HG02798 (cell line): ENCODE results near the gene NINJ1.

Experiments
- ATAC-seq: cut with Tn5 transposase; IDR thresholded peaks from one replicate; pipeline ENCODE4 v1.9.1; 2021; ENCODE audit warnings: mild to moderate bottlenecking; ENCODE audit not compliant: unreplicated experiment, poor library complexity

The NINJ1 gene, protein sequence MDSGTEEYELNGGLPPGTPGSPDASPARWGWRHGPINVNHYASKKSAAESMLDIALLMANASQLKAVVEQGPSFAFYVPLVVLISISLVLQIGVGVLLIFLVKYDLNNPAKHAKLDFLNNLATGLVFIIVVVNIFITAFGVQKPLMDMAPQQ

DNA sequence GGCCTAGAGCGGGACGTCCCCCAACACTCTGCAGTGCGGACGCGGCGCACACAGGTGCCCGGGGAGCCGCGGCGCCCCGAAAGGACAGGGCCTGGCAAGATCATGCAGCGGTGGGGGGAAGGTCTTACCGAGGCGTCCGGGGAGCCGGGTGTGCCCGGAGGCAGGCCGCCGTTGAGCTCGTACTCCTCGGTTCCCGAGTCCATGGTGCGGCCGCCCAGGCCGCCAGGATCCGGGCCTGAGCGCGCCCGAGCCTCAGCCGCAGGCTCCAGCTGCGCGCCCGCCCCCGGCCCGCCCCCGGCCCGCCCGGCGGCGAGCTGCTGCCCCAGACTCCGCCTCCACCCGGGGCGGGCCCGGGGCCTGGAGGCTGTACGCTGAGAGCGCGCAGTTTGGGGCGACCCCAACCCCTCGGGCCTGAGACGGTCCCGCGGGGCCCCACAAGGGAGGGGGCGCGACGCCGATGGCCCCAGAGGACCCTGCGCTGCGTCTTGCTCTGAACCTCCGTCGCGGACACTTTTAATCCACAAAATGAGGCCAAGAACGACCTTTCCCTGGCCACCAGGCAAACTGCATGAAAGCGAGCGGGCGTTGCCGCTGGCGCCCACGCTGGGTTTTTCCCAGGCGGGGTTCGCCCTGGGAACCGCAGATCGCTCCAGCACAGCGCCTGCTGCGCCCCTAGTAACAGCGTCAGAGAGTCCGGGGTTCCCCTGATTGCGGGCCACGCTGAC is at the start of gene NINJ1:
Gene NINJ1 (minus strand): TSS at position 237 of the 725 bp plus-strand sequence. CDS start 34 bp downstream, at position 203.
- peak; percentile 79 for ATAC-seq

DNA sequence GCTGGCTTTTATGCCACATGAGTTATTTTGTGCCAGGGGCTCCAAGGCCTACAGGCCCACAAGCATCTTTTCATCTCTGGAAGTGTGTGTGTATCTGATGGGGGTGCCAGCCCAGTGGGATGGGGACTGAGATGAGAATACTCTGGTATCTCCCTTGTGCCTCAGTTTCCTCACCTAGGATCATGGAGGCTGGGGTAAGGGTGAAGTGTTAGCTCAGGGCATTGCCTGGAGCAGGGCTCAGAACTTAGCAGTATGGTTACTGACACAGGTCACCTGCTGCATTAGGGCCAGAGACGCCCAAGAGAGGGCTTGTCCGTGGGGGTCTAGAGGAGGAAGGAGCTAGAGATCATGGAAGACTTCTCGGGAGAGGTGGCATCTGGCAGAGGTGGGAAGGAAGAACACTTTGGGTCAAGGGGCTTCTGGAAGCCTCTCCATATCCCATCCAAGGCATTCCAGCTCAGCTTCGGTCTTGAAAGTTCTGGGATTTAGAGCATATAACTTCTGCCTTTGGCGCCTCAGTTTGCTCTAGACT is 49.1 kb upstream of the NINJ1 start:
- no peak for ATAC-seq

DNA sequence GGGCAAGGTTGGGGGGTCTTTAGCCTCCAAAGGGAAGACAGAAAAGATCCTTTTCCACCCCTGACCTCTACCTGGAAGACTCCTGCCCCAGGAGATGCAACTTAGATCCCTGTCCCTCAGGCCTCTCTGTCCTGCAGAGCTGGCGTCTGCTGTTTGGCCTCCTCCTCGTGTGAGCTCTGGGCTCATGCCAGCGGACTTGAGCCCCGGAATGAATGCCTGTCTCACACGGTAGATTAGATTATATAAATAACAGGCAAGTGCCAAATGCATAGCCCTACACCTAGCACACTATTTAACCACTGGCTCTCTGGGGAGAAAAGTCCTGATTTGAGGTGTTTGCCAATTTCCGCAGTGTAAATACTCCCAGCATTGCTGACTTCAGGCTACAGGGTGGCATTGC is 48.5 kb upstream of the NINJ1 start:
- no peak for ATAC-seq

DNA sequence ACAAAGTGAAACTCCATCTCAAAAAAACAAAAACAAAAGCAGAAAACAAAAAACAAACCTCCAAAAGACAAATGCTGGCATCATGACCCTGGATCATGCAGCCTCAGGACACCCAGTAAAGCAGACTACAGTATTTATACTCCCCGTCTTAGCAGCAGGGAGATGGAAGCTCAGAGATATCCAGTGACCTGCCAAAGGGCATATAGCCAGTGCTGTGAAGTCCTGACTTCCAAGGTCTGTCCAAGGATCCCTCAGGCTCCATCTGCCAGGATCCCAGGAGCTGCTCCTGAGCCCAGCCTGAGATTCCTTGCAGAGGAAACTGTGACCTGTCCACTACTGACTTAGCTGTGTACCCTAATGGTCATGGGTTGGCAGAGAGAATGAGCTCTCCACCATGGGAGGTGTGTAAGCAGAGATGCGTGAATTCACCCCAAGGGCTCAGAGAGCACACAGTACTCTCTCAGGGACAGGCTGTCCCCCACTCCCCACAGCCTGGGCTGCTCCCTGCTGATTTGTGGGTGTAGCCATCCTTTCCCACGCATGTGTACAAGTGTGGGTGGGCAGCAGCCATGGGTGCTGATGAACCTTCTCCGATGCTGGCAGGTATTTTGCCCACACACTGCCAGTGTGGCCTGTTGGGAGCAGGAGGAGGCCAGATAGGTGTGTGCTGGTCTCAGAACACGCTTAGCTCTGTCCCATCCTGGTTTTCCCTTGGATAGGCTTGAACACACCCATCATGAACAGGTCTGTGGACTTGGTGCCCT is 47.8 kb upstream of the NINJ1 start:
- ATAC-seq: no peak

DNA sequence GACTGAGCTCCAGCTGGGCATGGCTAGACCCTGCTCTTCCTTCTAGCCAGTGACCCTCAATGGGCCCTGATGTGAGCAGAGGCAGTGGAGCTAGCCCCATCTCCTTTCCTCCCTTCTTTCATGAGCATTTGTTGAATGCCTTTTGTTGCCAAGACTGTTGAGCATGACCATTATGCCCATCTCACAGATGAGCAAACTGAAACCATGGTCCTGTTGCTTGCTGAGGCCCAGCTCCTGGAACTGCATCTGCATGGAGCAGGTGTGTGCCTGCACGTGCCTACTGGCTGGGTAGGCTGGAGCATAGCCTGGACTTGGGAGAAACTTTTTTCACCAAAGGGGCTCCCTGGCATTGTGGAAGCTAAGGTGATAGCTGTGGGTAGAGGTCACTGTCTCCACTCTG is 46.9 kb upstream of the NINJ1 start:
- ATAC-seq: no peak

DNA sequence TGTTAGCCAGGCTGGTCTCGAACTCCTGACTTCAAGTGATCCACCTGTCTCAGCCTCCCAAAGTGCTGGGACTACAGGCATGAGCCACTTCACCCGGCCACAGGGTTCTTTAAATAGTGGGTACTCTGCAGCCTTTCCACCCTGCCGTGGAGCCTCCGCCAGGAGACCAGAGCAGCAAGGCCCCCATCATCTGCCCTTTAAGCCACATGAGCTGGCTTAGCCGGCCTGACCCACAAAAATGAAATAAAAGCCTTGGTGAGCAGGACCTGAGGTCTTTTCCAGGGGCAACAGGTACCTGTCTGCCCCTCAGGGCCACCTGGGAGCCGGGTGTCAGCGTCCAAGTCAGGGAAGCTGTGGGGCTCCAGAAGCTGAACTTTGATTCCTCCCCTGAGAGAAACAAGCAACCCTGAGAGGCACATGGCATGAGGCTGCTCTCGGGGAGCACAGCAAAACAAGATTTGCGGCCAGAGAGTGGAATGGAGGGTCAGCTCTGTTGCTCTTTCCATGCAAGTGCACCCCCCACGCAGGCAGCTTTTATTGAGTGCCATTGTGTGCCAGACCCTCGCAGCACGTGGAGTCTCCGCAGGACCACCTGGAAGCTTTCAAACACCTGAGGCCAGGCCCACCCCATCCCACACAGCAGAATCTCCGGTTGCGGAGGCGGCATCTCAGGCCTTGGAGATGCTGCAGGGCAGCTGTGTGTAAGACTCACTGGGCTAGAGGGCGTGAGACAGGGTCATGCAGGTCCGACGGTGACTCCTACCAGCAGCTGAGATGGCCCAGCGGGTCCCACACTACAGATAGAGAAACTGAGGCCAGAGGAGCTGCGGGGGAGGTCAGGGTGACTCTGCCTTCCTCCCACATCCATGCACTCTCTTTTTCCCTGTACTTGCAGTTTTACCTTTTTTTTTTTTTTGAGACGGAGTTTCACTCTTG is 45.1 kb upstream of the NINJ1 start:
- no peak for ATAC-seq

DNA sequence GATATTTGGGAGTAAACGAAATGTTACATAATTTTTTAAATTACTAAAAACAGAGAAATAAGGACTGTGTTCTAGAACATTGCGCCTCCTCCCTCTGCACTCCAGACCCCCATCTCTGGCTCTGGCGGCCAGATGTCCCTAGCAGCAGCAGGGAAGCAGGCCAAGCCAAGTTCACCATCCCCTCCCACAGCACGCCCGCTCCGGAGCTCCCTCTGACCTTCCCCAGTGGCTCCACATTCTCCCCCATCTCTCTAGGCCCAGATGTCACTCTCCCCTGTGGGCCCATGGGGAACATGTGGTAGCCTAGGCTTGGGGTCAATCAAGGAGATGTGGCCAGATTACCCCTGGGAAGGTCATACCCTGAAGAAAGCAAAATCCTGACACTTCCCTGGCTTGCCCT is 43.6 kb upstream of the NINJ1 start:
- no peak for ATAC-seq

DNA sequence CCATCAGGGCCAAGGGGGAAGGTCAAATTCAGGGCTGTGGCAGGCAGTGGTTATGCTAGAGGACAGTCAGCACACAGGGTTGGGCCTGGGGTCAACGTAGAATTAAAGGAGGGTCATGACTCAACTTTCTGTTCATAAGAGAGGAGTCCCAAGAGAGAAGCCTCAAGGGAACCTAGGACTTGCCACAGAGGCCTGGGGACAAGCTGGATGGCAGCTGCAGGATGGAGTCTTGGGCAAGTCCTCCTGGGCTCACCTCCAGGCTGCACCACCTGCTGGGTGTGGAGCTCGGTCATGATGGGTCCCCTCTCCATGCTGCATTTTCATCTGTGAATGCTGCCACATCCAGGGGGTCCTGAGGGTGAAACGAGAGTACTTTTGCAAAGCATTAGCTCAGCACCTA is 40.9 kb upstream of the NINJ1 start:
- ATAC-seq: no peak

DNA sequence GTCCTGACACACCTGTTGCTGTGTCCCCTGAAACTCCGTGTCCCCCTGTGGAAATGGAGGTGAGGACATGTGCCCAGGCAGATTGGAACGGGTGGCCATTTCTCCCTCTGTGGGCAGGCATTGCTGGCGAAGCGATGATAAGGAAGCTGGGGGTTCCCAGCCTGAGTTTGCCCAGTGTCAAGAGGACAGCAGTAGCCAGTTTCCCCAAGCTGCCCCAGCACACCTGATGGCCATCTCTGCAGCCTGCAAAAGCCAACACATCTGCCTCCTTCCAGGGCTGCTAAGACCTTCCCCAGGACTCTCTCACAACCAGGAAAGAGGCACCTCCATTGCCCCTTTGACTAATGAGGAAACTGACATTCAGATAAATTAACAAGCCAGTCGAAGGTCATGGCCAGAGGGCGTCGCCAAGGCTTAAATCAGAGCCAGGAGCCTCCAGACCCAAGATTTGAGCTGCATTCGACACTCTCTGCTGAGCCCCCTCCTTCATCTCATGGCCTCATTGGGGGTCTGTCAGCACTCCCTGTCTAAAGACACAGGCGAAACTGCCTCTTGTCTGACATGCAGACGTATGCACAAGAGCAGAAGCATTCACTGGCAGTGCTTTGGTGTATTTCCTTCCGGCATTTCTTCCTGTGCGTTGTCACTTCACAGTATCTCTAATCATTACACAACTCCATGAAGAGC is 39.5 kb upstream of the NINJ1 start:
- ATAC-seq: no peak

DNA sequence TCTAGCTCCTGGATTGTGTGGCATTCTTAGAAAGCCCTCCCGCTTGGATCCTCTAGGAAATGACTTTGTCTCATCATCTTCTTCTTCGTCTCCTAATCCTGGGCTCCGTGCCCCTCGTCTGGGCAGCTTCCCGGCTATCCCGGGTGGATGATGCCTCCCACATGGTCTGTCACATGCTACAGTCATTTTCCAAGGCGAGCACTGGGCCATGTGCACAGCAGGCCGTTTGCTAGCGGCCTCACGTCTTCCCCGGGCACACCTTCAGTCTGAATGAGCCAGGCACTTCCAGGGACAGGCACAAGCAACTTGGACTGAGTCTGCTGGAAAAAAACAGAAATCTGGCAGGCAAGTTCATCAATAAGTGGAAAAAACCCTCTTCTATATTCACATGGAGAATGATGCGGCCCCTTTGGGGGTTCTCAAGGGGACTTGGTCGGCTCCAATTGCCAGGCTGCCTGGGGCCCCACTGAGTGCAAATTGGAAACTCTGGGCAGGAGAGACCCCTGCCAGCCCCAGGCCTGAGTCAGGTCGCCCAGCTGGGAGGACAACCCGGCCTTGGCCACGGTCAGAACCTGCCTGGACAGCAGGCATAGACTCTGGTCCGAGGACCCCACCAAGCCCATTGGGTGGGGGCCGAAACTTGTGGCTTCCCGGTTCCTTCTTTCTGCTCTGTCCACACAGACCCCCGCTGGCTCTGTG is 38.8 kb upstream of the NINJ1 start:
- no peak for ATAC-seq

DNA sequence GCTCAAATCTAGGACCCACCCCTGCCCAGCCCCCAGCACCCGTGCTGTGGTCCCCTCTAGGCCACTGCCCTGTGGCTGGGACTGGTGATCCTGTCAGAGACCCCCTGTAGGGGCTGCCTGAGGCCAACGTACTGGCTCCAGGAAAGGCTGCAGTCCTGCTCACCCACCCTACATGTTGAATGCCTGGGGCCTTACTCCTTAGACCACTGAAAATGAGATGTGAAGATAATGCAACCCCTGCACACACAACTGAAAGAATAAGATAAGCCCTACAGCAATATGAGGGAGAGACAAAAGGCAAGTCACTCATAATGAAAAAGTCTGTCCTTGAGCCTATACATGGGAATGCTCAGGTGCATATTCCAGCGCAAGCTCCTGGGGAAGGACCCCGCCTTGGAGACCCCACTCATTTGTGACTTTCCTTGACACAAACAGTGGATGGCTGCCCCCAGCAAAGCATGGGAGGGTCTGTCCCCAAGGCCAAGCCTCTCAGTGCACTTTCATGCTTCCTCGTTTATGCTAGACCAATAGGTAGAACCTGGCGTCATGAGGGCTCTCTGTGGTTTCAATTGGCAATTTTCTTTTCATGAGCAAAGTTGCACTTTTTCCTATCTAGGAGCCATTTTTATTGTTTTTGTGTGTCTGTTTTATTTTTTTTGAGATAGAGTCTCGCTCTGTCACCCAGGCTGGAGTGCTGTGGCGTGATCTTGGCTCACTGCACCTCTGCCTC is 37.4 kb upstream of the NINJ1 start:
- ATAC-seq: no peak

DNA sequence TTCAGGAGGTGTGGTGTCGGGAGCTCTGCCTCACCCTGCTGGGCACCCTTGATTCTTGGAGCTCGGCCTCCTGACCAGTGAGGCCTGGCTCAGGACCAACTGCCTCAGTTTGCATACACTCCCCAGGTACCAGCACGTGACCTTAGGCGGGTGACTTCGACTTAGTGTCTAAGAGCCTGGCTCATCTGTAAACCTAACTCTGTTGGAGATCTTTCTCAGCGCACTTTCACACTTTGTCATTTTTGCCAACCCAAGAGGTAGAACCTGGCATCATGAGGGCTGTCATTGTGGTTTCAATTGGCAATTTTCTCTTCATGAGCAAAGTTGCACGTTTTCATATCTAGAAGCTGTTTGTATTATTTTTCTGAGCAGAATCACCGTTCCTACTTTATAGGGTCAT is 36.5 kb upstream of the NINJ1 start:
- ATAC-seq: no peak

DNA sequence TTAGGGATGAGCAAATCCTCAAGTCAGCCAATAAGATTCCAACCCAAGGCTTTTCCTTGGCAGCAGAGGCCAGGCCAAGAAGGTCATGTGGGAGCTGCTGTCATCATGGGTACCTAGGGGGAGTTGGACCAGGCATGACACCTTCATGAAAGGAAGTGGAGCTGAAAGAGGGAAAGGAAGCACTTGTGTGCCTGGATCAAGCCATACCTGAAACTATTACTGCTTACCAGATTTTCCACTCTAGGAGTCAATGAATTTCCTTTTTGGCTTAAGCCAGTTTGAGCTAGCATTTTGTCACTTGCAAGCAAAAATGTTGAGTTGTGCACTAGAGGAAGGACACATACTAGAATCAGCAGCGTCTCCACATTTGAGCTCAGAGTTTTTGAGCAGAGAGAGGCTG is 35.4 kb upstream of the NINJ1 start:
- ATAC-seq: no peak

DNA sequence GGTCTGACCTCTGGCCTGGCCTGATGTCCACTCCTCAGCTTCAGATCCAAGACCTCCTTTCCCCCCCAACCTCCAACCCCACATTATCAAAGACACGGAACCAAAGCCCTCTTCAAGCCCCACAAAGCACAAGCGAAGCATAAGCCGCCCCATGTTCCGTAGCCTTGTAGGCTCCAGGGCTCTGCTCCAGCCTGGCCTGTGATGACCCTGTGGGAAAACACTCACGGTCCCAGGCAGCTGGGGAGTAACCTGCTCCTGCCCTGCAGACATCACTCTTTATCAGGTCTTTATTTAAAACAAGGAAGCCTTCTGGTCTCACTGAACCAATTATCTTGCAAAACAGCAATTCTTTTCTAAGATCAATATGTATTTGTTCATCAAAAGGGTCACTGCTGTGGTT is 34.5 kb upstream of the NINJ1 start:
- no peak for ATAC-seq

DNA sequence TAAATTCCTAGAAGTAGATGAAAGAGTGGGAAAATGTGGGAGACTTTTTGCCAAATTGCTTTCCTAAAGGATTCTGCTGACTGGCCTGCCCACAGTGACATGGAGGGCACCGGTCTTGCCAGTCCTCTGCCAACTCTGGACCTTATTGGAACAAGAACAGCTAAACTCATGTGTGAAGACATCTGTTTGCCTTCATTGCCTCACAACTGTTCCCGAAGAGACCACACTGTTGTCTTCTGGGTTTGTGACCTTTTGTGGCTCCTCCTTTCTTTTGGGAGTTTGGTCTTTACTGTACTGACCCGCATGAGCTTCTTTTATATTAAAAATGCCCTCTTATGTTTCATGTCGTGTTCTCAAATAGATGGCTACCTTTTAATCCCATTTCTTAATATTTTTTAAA is 33.8 kb upstream of the NINJ1 start:
- ATAC-seq: no peak

DNA sequence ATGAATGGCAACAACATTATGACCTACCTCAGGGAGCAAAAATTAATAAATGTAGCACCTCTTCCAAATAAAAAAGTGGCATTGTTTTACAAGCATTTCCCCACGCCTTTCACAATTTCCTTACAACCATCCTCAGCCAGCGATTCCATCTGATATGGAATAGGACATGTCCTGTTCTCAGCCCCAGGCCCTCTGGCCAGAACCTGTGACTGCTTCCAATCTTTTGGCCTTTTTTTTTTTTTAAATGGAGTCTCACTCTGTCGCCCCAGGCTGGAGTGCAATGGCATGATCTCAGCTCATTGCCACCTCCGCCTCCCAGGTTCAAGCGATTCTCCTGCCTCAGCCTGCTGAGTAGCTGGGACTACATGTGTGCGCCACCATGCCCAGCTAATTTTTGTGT is 33.1 kb upstream of the NINJ1 start:
- no peak for ATAC-seq

DNA sequence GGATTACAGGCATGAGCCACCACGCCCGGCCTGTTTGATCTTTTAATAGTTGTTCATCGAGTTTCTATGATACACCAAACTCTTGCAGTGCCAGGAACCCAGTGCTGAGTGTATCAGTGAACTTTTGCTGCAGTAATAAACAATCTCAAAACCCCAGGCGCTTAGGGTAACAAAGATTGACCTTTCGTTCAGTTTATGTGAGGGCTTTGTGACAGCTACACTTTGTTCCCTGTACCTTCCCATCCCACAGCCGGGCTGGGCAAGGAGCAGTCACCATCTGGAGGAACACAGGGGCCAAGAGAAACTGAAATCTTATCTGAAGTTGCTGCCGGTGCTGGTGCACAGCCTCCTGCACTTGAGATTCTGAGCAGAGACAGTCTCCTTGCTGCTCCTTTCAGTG is 32.6 kb upstream of the NINJ1 start:
- ATAC-seq: no peak

DNA sequence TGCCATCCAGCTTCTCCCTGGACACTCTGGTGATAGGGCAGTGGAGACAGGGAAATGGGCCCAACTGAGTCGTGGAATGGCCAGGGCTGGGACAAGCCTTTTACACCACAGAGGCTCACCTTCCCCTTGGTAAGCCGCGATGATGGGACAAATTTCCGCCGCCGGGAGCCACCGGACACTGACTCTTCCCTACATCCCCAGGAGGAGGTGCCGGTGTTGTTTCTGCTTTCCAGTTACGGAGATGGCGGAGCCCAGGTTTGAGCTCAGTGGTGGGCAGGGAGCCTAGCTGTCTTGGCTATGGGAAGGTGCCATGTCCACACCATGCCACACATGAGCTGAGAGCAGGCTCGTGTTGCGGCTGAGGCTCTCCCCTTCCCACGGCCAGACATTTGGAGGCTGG is 30.0 kb upstream of the NINJ1 start:
- no peak for ATAC-seq
